Activated CD4-positive, CD25-positive, alpha-beta regulatory T cell treated with anti-CD3 and anti-CD28 coated beads, Interleukin-2, amount 50 U/mL, for 72 hours (primary cell): ENCODE data around the gene OR6A2.

ENCODE experiments used
- DNase-seq: peaks from one replicate; pipeline ENCODE4 v3.0.0; 2021

Gene OR6A2

DNA sequence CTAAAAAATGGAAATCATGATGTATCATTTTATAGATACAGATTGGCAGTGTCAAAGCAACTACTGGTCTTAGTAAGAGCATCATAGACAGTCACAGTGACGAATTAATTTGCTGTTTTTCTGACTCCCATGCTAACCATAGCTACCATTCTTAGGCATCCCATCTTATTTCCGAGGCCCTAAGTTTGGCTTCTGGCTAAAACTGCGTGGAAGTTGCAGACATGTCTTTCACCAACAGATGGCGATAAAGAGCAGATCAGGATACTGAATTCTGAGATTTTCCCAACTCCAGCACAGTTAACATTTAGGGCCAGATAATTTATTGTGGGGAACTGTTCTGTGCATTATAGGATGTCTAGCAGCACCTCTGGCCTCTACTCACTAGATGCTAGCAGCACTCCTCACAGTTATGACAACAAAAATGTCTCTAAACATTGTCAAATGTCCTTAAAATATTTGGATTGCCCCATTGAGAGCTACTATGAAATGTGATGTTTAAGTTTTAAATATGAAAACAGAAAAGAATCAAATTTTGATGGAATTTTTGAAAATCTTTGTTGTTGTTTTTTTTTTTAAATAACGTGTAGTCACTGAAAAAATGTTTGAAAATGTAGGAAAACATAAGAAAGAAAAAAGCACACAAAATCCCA lies 44.1 kb downstream of the OR6A2 start:
- no peak for DNase-seq

DNA sequence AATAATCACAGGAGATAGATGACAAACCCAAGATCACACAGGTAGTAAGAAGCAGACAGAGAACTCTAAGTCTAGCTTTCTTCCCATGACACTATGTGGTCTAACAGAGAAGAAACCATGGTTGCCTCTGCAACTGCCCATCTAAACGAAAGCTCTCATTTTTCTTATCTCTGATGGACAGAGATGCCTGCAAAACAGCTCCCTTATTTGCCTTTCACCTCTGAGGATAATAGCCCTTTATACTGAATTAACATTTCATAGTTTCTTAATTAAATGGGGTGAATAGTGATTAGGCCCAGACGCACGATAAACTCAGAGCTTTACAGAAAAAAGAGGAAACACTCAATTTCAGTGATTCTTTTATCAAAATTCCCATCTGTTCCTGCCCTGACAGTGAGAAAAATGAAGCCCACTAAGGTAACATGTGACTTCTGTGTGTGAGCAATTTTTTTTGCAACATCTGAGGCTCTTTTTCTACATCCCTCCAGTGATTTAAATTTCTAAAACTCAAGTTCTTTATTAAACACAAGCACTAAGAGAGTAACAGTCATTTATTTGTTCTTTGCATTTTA lies 52.3 kb downstream of the OR6A2 start:
- no peak for DNase-seq

DNA sequence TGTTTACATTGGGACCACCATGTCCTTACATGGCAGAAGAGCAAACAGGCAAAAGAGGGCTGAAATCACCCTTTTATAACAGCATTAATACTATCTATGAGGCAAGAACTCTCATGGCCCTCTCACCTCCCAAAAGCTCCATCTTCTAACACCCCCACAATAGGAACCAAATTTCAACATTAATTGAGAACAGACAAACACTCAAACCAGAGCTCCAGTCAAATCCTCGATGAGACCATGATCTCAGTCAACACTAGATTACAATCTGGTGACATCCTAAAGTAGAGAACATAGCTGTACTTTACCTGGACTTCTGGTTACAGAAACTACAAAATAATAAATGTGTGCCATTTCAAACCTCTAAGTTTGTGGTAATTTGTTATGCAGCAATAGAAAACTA lies 52.9 kb downstream of the OR6A2 start:
- DNase-seq = no peak

DNA sequence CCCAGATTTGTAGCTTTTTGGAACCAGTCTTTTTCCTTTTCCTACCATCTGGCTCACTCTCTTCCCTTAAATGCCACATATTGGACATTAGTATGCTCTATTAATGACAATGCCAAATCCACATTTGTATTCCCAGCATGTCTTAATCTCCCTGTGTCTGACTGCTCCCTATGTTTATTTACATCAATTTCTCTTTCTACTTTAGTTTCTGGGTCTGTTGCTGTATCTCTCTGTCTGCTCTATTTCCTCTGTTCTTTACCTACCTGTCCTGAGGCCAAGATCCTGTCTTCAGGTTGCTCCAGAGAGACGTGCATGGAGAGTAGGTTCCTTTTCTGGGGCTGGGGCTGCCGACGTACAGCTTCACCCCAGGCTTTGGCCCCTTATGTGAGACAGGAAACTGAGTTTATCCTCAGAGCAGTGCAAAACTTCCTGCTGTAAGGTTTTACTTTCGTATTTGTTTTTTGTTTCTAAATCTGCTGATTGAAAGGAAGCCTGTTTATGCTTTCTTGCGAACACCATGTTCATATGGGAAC lies 53.3 kb downstream of the OR6A2 start:
- peak; percentile 42 for DNase-seq

DNA sequence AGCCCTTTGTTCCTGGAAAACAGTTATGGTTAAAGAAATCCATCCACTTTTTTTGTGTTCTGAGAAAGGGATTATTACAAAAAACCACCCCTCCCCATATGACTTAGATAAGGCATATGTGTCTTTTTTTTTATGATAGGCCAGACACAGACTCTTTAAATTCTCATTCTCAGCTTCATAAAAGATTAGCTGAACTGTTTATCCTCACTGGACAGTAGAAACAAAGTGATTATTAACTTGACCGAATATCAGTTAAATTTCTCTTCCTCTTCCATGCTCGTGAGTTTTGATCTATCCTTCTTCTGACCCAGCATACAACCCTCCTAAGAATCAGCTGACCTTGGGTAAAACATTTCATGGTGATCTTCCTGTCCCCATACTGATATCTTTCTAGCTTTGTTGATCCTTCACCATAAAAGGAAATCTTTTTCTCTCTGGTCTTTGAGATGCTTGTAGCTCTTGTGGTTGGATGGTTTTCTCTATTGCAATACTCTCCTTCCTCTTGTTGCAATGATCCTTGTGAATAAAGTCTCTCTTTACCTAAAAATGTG lies 53.9 kb downstream of the OR6A2 start:
- DNase-seq = no peak

DNA sequence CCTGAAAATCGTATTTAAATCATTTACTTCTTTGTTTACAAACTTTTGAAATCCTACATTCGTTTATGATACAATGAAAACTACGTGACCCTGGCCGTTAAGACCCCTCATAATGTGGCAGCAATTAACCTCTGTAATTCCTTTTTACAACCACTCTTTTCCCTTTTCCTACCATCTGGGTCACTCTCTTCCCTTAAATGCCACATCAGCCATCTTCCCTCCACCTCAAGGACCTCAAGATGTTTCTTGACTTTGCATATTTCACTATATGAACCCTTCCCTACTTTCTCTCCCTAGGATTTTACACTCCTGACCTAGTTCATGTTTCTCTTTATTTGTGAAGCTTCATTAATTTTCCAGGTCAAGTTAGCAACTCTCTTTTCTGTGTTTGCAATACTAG lies 54.5 kb downstream of the OR6A2 start:
- DNase-seq = no peak

DNA sequence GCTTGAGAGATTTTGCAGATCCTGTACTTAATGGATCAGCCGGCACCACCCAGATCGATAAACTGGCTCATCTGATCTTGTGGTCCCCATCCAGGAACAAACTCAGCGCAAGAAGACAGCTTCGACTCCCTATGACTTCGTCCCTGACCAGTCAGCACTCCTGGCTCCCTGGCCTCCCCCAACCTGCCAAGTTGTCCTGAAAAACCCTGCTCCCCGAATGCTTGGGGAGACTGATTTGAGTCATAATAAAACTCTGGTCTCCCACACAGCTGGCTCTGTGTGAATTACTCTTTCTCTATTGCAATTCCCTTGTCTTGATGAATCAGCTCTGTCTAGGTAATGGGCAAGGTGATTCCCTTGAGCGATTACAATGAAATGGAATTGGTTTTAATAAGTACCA lies 57.2 kb downstream of the OR6A2 start:
- DNase-seq = no peak
